AG09309 (cell line): ENCODE measurements around the gene VSTM1.

Source experiments
- DNase-seq: peaks from one replicate; pipeline ENCODE4 v3.0.0-alpha.2; 2010; ENCODE audit warnings: low read depth
- H3K4me3 ChIP-seq: 2 replicates; pipeline ENCODE4 v1.5.1; 2011; ENCODE audit warnings: mild to moderate bottlenecking, low read depth, low read length, moderate library complexity; ENCODE audit not compliant: control insufficient read depth
- CTCF ChIP-seq: IDR thresholded peaks from 2 replicates; pipeline ENCODE4 v1.5.1; 2011; ENCODE audit warnings: mild to moderate bottlenecking, low read depth, low read length, inconsistent platforms; ENCODE audit not compliant: insufficient read depth, control insufficient read depth; ENCODE audit errors: missing control alignments

The VSTM1 gene

DNA sequence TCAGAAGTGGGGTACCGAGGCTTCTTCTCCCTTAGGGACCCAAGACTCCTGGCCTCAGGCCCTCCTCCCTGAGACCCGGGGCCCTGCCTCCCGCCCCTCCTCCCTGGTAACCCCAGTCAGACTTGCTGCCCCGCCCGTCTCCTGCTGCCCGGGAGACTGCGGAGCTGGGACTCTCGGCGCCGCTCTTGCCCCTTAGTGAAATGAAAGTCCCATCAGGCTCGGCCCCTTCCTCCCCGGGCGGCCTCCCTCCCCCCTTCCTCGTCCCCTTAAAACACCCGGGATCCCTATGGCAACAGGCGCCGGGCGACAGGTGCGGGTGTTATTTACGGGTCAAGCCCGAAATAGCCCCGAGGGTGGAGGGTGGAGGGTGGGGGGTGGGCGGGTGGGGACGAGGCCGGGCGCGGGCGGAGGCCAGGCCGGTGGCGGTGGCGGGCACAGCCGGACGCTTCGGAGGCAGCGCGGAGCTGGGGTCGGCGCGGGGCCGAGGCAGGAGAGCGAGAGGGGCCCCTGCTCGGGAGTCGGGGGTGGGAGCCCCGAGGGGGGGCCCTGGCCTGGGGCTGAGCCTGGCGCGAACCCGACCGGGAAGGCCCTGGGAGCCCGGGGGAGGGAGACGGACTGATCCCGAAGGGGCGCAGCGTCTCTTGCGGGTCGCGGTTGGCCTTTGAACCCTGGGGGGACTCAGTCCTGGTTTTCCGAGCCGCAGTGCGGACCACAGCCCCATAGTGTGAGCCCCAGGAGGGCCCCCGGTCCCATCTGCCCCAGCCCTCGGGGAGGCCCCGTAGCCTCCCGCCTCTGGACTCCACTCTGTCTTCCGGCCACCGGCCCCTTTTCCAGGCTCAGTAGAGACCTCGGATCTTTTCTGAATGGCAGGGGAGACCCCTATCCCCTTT lies 72.2 kb downstream of the VSTM1 start, which contains the start of gene CACNG6:
CACNG6 (plus strand) TSS at position 414 of the 890 bp plus-strand sequence. CDS start 1,241 bp downstream, outside the sequence.
- no peak for DNase-seq
- TF ChIP-seq CTCF, result no peak
- H3K4me3 ChIP-seq, result peak within 1 kb of the TSS; percentile 35
